SK-N-SH (cell line): ENCODE data around the gene HPCAL4. TPM values are rescaled to one million over a fixed set of nuclear protein-coding genes. Genes with fewer than 3 reads are reported as not detected.

ENCODE experiments used
- CTCF ChIA-PET: fragments of 300-600, 350-600 bp; formaldehyde crosslinking; extraction: SDS; loops from one replicate; lab custom pipeline; 2021; lab: Yijun Ruan, JAX
- POLR2A ChIA-PET: fragments of 350-600 bp; sonication (Branson Sonifier 250); formaldehyde crosslinking; extraction: SDS; loops from one replicate; lab custom pipeline; 2020; ENCODE audit warnings: antibody characterized with exemption, inconsistent platforms; lab: Yijun Ruan, JAX
- DNase-seq: peaks from one replicate; pipeline ENCODE4 v3.0.0; 2012
- H2AFZ ChIP-seq: fragments of 200-600 bp; sonication (generic); 2 replicates; pipeline ENCODE4 v1.8.1; 2016; ENCODE audit warnings: antibody characterized with exemption, mild to moderate bottlenecking, low read depth
- H3F3A ChIP-seq: fragments of 200-600 bp; sonication (generic); replicated peaks from 2 replicates; pipeline ENCODE3; 2016; ENCODE audit warnings: antibody characterized with exemption, mild to moderate bottlenecking; ENCODE audit not compliant: insufficient read depth
- H3K27ac ChIP-seq, 2 experiments: fragments of 200-500 bp in 1 of 2; fragments of 200-600 bp in 1 of 2; sonication (Bioruptor generic) in 1 of 2; sonication (generic), shearing (Covaris generic) in 1 of 2; 2 replicates each; pipeline versions ENCODE4 v1.5.1 to v1.6.1; 2014 to 2016; ENCODE audit warnings: low read depth in 2 of 2, inconsistent platforms in 1 of 2, low read length in 1 of 2, mild to moderate bottlenecking in 1 of 2, mixed read lengths in 1 of 2
- H3K27me3 ChIP-seq: fragments of 200-600 bp; sonication (generic), shearing (Covaris generic); 2 replicates; pipeline ENCODE4 v1.6.1; 2016; ENCODE audit warnings: mixed run types; ENCODE audit not compliant: insufficient read depth
- H3K36me3 ChIP-seq, 2 experiments: fragments of 200-500 bp in 1 of 2; fragments of 200-600 bp in 1 of 2; sonication (Bioruptor generic) in 1 of 2; sonication (generic) in 1 of 2; replicated peaks in 1 of 2; 2 replicates each; pipeline versions ENCODE3 to v1.5.1; 2014 to 2016; ENCODE audit warnings: low read length in 1 of 2, mild to moderate bottlenecking in 1 of 2; ENCODE audit not compliant: insufficient read depth in 2 of 2, control insufficient read depth in 1 of 2
- H3K4me1 ChIP-seq, 2 experiments: fragments of 200-500 bp in 1 of 2; fragments of 200-600 bp in 1 of 2; sonication (Bioruptor generic) in 1 of 2; sonication (generic), shearing (Covaris generic) in 1 of 2; 2 replicates each; pipeline versions ENCODE4 v1.5.1 to v1.6.1; 2014 to 2016; ENCODE audit warnings: low read depth in 1 of 2, low read length in 1 of 2, mixed run types in 1 of 2; ENCODE audit not compliant: insufficient read depth in 2 of 2, control insufficient read depth in 1 of 2
- H3K4me2 ChIP-seq: fragments of 200-600 bp; sonication (generic), shearing (Covaris generic); 2 replicates; pipeline ENCODE4 v1.6.1; 2017; ENCODE audit warnings: mixed run types
- H3K4me3 ChIP-seq, 2 experiments: fragments of 200-500 bp in 1 of 2; fragments of 200-600 bp in 1 of 2; sonication (Bioruptor generic) in 1 of 2; sonication (generic), shearing (Covaris generic) in 1 of 2; 2 replicates each; pipeline versions ENCODE4 v1.5.1 to v1.8.1; 2014 to 2016; ENCODE audit warnings: low read depth in 2 of 2, inconsistent platforms in 1 of 2, low read length in 1 of 2, mild to moderate bottlenecking in 1 of 2, mixed read lengths in 1 of 2, moderate library complexity in 1 of 2
- H3K79me2 ChIP-seq: fragments of 200-600 bp; sonication (generic); 2 replicates; pipeline ENCODE4 v1.8.1; 2017; ENCODE audit warnings: mild to moderate bottlenecking; ENCODE audit not compliant: insufficient read depth
- H3K9ac ChIP-seq: fragments of 200-600 bp; sonication (generic); 2 replicates; pipeline ENCODE4 v1.6.1; 2017; ENCODE audit warnings: mixed run types
- H3K9me2 ChIP-seq: fragments of 200-600 bp; sonication (generic); 2 replicates; pipeline ENCODE4 v1.6.1; 2017; ENCODE audit warnings: mixed run types
- H3K9me3 ChIP-seq: fragments of 200-600 bp; sonication (generic); 2 replicates; pipeline ENCODE4 v1.6.1; 2017; ENCODE audit warnings: mixed run types, mild to moderate bottlenecking, moderate library complexity
- H4K20me1 ChIP-seq: fragments of 200-600 bp; sonication (generic); 2 replicates; pipeline ENCODE4 v1.6.1; 2017; ENCODE audit warnings: mild to moderate bottlenecking, mixed run types; ENCODE audit not compliant: insufficient read depth
- CHD2 ChIP-seq: fragments of 150-350 bp; IDR thresholded peaks from 2 replicates; pipeline ENCODE4 v1.6.1; 2018; ENCODE audit warnings: low read length; ENCODE audit not compliant: partially characterized antibody
- EP300 ChIP-seq, 2 experiments: IDR thresholded peaks; 2 replicates each; pipeline versions ENCODE4 v1.4.0 to v1.6.1; 2012; ENCODE audit warnings: borderline replicate concordance in 1 of 2, low read depth in 1 of 2, low read length in 1 of 2
- EZH2phosphoT487 ChIP-seq: fragments of 200-600 bp; sonication (generic); IDR thresholded peaks from 2 replicates; pipeline ENCODE4 v1.6.1; 2017; ENCODE audit warnings: low read depth, mixed run types, mild to moderate bottlenecking, antibody characterized with exemption, moderate library complexity, borderline replicate concordance
- FOXJ3 ChIP-seq: sonication (generic); formaldehyde crosslinking; IDR thresholded peaks from 2 replicates; pipeline ENCODE4 v1.5.1; 2020; ENCODE audit warnings: mild to moderate bottlenecking, missing genetic modification reagents
- FOXM1 ChIP-seq: IDR thresholded peaks from 2 replicates; pipeline ENCODE4 v1.4.0; 2012; ENCODE audit warnings: low read depth, mild to moderate bottlenecking
- GABPA ChIP-seq: IDR thresholded peaks from 2 replicates; pipeline ENCODE4 v1.4.0; 2012; ENCODE audit warnings: low read depth, mild to moderate bottlenecking
- GATA2 ChIP-seq: sonication (generic); formaldehyde crosslinking; IDR thresholded peaks from 2 replicates; pipeline ENCODE4 v1.5.0; 2020; ENCODE audit warnings: mild to moderate bottlenecking, missing genetic modification reagents
- JUND ChIP-seq: IDR thresholded peaks from 2 replicates; pipeline ENCODE4 v1.4.0; 2012
- MXI1 ChIP-seq: IDR thresholded peaks from 2 replicates; pipeline ENCODE4 v1.6.1; 2012; ENCODE audit warnings: mild to moderate bottlenecking, low read depth, low read length, improper control_type of control experiment
- NFIC ChIP-seq: IDR thresholded peaks from 2 replicates; pipeline ENCODE4 v1.4.0; 2012; ENCODE audit warnings: borderline replicate concordance
- NRF1 ChIP-seq: IDR thresholded peaks from 2 replicates; pipeline ENCODE4 v1.6.1; 2012; ENCODE audit warnings: low read depth, mild to moderate bottlenecking, low read length
- POLR2AphosphoS5 ChIP-seq: IDR thresholded peaks from 2 replicates; pipeline ENCODE4 v1.6.1; 2012; ENCODE audit warnings: low read depth, low read length
- RCOR1 ChIP-seq: fragments of 150-350 bp; IDR thresholded peaks from 2 replicates; pipeline ENCODE4 v1.6.1; 2017; ENCODE audit warnings: antibody characterized with exemption, low read length
- RXRA ChIP-seq: IDR thresholded peaks from 2 replicates; pipeline ENCODE4 v1.4.0; 2012; ENCODE audit warnings: low read depth, mild to moderate bottlenecking, borderline replicate concordance
- TAF1 ChIP-seq: IDR thresholded peaks from 2 replicates; pipeline ENCODE4 v1.6.1; 2012; ENCODE audit warnings: low read depth, mild to moderate bottlenecking, low read length, moderate library complexity, borderline replicate concordance
- TEAD4 ChIP-seq: IDR thresholded peaks from 2 replicates; pipeline ENCODE4 v1.4.0; 2012; ENCODE audit warnings: mild to moderate bottlenecking, borderline replicate concordance; ENCODE audit not compliant: insufficient read depth
- YY1 ChIP-seq: IDR thresholded peaks from 2 replicates; pipeline ENCODE4 v1.4.0; 2012; ENCODE audit warnings: low read depth, mild to moderate bottlenecking
- ZBTB33 ChIP-seq: IDR thresholded peaks from 2 replicates; pipeline ENCODE4 v1.4.0; 2012; ENCODE audit warnings: low read depth, borderline replicate concordance
- WGBS: methylation state at CpG from one replicate; pipeline ENCODE4 v1.1.6; 2017; ENCODE audit warnings: low lambda C conversion rate; 5-methylcytosine and 5-hydroxymethylcytosine counted together
- polyA plus RNA-seq, 3 experiments: library from polyadenylated mRNA; depleted of rRNA; stranded (reverse); fragments of >200 nt; gene quantifications; 2 replicates each; pipeline ENCODE4 v1.2.3, GENCODE V29; 2012
- TF ChIP-seq, protein P1 (sequence below): IDR thresholded peaks from 2 replicates; pipeline ENCODE4 v1.6.1; 2012; ENCODE audit warnings: mild to moderate bottlenecking, low read depth, low read length, moderate library complexity
- TF ChIP-seq, protein P2 (sequence below): fragments of 200-600 bp; sonication (generic); IDR thresholded peaks from 2 replicates; pipeline ENCODE4 v1.6.1; 2017; ENCODE audit warnings: antibody characterized with exemption, mild to moderate bottlenecking, moderate library complexity
- TF ChIP-seq, protein P3 (sequence below): IDR thresholded peaks from 2 replicates; pipeline ENCODE4; 2012
- TF ChIP-seq, protein P4 (sequence below): fragments of 150-350 bp; IDR thresholded peaks from 2 replicates; pipeline ENCODE4 v1.6.1; 2017; ENCODE audit warnings: antibody characterized with exemption, low read length, low read depth, borderline replicate concordance

Gene HPCAL4
- polyA plus RNA-seq, 1 of the 3 experiments (the other 2 are of a cell fraction): 0.15 TPM

GRCh38 chr1:39685071-39685470 is 6.2 kb downstream of the HPCAL4 start (continued):
- TF ChIP-seq EP300 (IDR thresholded peaks at IDR 0.05; ENCODE audit: borderline replicate concordance in 1 of 2, low read depth in 1 of 2, low read length in 1 of 2) (no peak), NFIC (no peak), FOXM1 (no peak), MXI1 (no peak)
- TF ChIP-seq, all 33 proteins: peak for 0

DNA sequence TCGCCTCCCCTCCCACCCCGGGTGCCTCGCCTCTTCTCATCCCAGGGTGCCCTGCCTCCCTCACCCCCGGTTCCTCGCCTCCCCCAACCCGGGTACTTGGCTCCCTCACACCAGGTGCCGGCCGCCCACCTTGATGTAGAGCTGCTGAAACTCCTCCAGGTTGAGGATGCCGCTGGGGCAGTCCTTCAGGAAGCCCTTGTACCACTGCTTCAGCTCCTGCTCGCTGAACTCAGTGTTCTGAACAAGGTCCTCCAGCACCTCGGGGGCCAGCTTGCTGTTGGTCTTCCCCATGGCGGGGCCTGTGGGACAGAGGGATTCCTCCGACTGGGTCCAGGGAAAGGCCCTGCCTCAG is 6.9 kb downstream of the HPCAL4 start:
- CTCF ChIA-PET: interaction anchor here (0.7 to 2.1 kb wide), 3 partner anchors 11 to 78 kb away, joined by 3 to 10 read pairs (median 4); partner anchors contain the start of gene NT5C1A
- peaks cover 0 to 9% of the 10 kb centered on the region in 2 experiments; a peak in 1 of 4 replicates for H3K4me1 ChIP-seq
- H3F3A ChIP-seq: no peaks in the 10 kb centered on the region
- H3K9me2 ChIP-seq: no peaks in the 10 kb centered on the region
- TF ChIP-seq TEAD4 (no peak), RCOR1 (no peak), EZH2phosphoT487 (no peak), POLR2AphosphoS5 (no peak), NRF1 (no peak), TAF1 (no peak), JUND (no peak), FOXJ3 (CRISPR knock-in tag) (no peak), ZBTB33 (no peak), GATA2 (no peak), CHD2 (no peak), YY1 (no peak), GABPA (no peak), RXRA (no peak), EP300 (IDR thresholded peaks at IDR 0.05; ENCODE audit: borderline replicate concordance in 1 of 2, low read depth in 1 of 2, low read length in 1 of 2) (no peak)
- TF ChIP-seq, protein P1, sequence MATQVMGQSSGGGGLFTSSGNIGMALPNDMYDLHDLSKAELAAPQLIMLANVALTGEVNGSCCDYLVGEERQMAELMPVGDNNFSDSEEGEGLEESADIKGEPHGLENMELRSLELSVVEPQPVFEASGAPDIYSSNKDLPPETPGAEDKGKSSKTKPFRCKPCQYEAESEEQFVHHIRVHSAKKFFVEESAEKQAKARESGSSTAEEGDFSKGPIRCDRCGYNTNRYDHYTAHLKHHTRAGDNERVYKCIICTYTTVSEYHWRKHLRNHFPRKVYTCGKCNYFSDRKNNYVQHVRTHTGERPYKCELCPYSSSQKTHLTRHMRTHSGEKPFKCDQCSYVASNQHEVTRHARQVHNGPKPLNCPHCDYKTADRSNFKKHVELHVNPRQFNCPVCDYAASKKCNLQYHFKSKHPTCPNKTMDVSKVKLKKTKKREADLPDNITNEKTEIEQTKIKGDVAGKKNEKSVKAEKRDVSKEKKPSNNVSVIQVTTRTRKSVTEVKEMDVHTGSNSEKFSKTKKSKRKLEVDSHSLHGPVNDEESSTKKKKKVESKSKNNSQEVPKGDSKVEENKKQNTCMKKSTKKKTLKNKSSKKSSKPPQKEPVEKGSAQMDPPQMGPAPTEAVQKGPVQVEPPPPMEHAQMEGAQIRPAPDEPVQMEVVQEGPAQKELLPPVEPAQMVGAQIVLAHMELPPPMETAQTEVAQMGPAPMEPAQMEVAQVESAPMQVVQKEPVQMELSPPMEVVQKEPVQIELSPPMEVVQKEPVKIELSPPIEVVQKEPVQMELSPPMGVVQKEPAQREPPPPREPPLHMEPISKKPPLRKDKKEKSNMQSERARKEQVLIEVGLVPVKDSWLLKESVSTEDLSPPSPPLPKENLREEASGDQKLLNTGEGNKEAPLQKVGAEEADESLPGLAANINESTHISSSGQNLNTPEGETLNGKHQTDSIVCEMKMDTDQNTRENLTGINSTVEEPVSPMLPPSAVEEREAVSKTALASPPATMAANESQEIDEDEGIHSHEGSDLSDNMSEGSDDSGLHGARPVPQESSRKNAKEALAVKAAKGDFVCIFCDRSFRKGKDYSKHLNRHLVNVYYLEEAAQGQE: no peak
- TF ChIP-seq, protein P2, sequence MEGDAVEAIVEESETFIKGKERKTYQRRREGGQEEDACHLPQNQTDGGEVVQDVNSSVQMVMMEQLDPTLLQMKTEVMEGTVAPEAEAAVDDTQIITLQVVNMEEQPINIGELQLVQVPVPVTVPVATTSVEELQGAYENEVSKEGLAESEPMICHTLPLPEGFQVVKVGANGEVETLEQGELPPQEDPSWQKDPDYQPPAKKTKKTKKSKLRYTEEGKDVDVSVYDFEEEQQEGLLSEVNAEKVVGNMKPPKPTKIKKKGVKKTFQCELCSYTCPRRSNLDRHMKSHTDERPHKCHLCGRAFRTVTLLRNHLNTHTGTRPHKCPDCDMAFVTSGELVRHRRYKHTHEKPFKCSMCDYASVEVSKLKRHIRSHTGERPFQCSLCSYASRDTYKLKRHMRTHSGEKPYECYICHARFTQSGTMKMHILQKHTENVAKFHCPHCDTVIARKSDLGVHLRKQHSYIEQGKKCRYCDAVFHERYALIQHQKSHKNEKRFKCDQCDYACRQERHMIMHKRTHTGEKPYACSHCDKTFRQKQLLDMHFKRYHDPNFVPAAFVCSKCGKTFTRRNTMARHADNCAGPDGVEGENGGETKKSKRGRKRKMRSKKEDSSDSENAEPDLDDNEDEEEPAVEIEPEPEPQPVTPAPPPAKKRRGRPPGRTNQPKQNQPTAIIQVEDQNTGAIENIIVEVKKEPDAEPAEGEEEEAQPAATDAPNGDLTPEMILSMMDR: no peak
- TF ChIP-seq, protein P3, sequence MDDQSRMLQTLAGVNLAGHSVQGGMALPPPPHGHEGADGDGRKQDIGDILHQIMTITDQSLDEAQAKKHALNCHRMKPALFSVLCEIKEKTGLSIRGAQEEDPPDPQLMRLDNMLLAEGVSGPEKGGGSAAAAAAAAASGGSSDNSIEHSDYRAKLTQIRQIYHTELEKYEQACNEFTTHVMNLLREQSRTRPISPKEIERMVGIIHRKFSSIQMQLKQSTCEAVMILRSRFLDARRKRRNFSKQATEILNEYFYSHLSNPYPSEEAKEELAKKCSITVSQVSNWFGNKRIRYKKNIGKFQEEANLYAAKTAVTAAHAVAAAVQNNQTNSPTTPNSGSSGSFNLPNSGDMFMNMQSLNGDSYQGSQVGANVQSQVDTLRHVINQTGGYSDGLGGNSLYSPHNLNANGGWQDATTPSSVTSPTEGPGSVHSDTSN: no peak
- TF ChIP-seq, protein P4, sequence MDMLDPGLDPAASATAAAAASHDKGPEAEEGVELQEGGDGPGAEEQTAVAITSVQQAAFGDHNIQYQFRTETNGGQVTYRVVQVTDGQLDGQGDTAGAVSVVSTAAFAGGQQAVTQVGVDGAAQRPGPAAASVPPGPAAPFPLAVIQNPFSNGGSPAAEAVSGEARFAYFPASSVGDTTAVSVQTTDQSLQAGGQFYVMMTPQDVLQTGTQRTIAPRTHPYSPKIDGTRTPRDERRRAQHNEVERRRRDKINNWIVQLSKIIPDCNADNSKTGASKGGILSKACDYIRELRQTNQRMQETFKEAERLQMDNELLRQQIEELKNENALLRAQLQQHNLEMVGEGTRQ: no peak
- TF ChIP-seq, all 33 proteins: peak for 0
- no peak for DNase-seq
- POLR2A ChIA-PET: interaction anchor here (0.6 kb wide), 1 partner anchor 17 kb away, joined by 3 read pairs; no protein-coding TSS in a partner anchor
- no peaks in the 10 kb centered on the region for H3K79me2 ChIP-seq
- no peak overlapping the region for H3K4me3 ChIP-seq
- H3K9me3 ChIP-seq: no peaks in the 10 kb centered on the region
- no peaks in the 10 kb centered on the region for H3K36me3 ChIP-seq
- H2AFZ ChIP-seq: no peak overlapping the region
- H3K27me3 ChIP-seq: peaks cover 30% of the 10 kb centered on the region; the same call in 1 of the 2 replicates
- 83% methylated on average over 11 of the region's 13 CpGs for WGBS
- no peak overlapping the region for H3K27ac ChIP-seq
- H3K4me2 ChIP-seq: no peak overlapping the region
- no peaks in the 10 kb centered on the region for H4K20me1 ChIP-seq
- H3K9ac ChIP-seq: no peak overlapping the region
